ENCODE data around the gene GMPR2.
"Not testable (repeated sequence)": the region's sequence is repeated elsewhere in the genome, so short reads cannot be mapped to it uniquely, and the experiment has no call there.

Gene GMPR2

DNA sequence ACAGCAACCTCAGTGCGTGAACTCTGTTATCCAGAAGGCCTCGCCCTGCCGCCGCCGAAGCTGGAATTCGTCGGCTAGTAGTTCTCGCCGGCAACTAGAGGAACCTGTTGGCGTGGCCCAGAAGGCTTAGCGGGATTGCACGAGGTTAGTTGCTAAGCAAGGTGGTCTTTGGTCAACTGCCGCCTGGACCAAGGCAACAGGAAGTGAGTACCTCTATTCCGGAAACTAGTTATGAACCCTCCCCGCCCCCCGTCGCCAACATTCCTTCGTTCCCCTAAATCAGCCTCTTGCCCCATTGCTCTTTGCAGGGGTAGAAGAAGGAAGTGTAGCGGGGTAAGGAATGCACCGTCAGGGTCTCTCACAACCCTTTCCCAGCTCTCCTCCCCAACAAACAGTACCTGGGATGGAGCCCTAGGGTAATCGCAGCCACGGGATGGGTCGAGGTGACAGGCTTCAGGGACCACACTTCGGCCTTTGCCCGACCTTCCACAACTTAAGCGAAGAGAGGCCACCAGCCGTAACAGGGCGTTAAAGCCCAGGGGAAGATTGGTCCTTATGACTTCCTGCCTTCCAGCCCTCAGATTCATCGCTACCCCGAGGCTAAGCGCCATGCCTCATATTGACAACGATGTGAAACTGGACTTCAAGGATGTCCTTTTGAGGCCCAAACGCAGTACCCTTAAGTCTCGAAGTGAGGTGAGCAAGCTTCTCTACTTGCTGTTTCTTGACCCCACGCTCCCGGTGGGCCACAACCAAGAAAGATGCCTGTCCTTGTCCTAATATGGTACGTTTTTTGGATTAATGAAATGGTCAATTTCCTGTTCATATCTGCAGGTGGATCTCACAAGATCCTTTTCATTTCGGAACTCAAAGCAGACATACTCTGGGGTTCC lies at the start of gene GMPR2:
GMPR2 (plus strand) TSS at position 285 of the 893 bp plus-strand sequence; CDS start at position 610, 325 bp downstream.
- peak; percentile 79 for DNase-seq

DNA sequence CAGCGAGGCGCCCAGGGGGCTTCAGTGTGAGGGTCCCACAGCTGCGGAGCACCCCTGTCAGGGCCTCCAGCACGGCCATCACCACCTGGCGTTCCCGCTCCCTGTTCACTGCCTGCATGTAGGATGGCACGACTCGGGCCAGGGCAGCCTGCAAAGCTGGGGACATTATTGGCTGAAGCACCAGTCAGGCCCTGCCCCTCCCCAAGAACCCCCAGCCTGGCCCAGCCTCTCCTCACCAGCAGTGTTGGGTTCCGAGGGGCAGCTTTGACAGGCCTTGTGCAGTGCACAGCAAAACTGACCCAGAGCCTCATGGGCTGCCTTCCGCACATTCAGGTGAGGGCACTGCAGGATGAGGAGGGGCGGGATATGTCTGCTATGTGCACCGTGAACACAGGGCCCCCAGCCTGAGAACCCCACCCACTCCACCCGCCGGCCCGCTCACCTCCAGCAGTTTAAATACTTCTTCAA lies 49.7 kb upstream of the GMPR2 start:
- no peak for DNase-seq

DNA sequence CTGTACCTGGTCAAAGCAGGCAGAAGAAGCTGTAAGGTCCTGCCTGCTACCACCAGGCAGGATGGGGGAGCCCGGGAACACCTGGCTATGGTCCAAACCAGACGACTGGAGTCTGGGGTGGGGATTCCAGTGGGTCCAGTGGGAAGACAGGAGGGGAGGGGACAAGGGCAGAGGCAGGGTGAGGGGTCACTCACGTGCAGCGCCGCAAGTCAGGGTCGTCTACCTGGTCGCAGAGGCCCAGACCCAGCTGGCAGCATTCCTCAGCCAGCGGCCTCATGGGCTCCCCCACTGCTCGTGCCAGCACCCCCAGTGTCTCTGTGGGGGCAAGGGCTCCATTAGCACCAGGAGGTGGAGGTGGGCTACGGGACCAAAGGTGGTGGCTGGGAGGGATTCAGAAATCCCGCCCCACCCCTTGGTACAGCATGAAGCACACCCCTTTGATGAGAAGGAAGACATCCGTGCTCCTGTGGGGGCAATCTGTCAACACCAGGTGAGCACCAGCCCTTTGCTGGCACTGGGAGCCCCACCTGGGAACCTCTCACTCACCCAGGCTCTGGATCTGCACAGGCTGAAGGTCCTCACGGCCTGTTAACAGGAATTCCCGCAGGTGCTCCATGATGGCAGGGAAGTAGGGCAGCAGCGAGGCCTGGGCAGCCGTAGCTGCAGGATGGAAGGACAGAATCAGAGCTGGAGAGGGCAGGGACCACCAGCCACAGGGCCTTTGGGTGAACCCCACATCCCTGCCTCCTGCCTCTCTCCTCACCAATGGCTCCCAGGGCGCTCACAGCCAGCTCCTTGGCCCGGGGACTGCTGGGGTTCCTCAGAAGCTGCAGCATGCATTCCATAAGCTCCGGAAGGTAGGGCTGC lies 48.4 kb upstream of the GMPR2 start:
- no peak for DNase-seq

DNA sequence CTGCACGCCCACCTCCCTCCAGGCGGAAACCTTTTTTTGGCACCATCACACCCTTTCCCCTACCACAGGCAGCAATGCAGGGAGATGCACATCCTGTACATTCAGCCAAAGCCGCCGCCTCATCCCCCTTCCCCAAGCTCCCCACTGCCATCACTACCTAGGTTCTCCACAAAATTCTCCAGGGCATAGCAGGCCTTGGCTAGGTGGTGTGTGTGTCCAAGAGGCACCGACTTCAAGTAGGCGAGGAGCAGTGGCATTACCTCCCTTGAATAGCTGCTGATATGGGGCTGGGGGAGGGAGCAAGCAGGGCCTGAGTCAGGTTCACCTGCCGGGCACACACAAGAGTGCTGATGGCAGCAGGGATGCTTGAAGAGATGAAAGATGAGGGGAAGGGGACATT lies 47.7 kb upstream of the GMPR2 start:
- no peak for DNase-seq

DNA sequence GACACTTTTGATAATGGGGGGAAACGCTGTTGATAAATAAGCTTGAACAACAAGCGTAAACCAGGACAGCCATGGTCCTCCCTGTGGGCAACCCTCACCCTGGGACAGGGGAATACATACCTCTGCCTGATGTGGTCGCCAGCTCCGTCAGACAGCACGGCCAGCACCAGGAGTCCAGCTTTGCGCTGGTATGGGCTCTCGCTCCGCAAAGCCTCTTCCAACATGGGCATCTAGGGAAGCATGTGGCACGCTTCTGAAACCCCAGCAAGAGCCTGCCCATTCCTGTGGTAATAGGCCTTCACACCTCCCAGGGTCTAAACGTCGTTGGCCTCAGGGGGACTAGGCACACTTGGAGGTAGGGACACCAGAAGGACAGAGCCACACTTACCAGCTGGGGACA lies 47.0 kb upstream of the GMPR2 start:
- no peak for DNase-seq

DNA sequence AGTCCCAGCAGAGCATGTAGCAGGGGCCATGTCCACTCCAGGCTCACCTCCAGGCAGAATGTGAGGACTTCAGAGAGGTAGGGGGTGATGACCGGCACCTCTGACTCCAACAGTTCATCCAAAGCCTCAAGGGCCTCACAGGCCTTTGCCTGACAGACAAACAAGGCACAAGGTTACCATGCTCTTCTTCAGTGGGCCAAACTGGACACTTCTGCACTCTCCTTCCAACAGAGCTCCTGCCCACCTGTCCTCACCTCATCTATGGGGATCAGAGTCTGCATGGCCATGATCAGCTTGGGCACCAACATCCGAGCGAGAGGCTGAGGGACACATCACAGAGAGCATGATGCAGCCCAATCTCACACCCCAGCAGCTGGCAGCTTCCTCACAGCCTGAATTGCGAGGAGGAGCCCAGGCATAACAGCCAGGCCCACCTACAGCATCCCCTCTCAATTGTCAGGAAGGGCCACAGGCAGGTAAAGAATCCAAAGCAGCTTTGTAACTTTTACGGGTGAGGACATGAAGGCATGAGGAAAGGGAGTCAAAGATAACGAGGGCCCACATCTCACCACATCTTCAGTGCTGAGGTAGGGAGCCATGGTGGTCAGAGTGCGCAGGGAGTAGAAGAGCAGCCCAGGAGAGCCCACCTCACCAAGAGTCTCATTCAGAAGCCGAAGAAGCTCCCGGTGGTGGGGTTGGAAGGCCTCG lies 45.7 kb upstream of the GMPR2 start:
- no peak for DNase-seq

DNA sequence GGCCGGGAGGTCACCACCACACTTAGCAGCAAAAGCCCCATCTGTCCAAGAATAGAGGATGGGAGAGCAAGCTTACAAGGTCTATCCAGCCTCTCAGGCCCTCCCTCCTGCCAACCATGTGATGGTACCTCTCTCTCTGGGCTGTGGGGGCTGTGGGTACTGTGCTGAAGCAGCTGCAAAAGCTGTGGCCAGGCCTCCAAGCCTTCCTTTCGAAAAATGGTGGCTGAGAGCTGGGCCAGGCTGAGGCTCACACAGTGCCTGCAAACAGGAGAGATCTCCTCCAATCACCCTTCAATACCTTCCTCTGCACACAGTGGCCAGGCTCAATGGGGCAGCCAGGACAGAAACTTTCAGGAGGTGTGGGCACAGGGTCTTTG lies 45.2 kb upstream of the GMPR2 start:
- DNase-seq = no peak

DNA sequence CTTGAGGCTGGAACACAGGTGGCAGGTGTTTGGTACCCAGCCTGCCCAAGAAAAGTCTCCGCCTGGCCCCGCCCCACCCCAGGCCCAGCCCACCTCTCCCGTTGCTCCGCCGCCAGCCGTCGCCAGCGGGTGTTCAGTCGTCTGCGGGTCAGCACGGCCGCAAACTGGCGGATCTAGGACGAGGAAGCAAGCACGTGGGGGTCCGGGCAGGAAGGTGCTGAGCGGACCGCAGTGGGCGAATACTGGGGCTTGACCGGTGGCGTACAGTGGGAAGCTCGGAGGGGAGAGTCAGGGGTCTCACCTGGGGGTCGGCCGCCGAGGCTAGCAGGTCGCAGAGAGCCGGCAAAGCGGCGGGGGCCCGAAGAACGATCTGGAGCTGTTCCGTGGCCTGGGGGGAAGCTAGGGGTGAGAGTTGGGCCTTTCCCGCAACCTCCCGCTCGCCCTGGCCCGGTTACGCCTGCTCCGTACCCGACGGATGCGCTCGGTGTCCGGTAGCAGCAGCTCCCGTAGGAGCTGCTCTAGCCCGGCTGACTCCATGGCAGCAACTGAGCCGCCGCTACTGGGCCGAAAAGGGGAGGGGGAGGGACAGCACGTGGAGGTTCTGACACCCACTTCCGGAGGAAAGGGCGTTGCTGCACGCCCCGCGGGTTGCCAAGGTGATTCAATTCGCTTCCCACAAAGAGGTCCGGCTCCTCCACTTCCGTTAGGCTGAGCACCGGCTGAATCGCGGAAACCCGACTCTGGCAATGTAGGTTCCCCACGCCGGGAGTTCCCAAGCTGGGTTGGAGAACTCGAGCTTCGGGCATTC lies 44.3 kb upstream of the GMPR2 start, which contains the start of gene IPO4:
IPO4 (minus strand) TSS at position 566 of the 808 bp plus-strand sequence; CDS start at position 537, 29 bp downstream.
- peak; percentile 97 for DNase-seq

DNA sequence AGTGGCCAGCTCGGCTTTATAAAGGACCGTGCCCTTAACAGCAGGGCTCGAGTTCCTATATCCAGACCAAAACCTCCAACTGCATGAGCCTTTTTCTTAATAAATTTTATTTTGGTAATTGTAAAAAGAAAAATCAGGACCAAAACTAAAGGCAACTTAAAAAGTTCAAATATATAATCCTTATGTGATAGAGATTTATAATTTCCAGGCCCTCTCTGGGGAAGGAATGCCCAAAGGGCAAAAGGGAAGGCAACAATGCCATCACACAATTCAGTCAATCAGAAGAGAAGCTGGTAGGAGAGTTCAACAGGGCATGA lies 43.7 kb upstream of the GMPR2 start:
- DNase-seq = no peak

DNA sequence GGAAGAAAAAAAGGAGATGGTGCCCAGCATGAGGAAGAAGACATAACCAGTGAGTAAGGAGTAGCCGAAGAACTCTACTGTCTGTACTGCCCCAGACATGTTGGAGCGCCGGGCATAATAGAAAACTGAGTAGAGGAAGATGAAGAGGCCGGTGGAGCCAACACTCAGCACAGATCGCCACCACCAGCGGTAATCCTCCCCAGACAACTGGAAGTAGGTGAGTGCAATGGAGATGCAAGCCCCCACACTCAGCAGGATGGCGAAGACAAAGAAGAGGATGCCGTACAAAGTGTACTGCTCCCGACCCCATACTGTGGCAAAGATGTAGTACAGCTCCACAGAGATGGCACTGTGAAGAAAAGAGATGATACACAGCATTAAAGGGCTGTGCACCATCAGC lies 43.3 kb upstream of the GMPR2 start:
- DNase-seq = no peak

DNA sequence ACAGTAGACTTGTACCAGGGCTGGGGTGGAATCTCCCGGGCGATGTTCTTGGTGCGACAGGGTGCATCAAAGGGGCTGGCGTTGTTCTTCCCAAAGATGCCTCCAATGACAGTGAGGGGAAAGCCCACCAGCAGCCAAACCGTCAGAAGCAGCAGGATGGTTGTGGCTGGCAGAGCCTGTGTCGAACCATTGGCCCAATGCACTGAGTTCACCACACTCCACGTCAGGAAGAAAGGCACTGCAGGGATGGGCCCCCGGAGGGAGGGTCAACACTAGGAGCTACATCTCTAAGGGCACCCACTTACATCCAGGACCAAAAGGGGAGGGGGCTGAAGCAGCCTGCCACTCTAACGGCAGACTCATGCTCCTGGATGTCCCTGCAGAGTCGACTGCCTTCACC lies 42.3 kb upstream of the GMPR2 start:
- DNase-seq = no peak

DNA sequence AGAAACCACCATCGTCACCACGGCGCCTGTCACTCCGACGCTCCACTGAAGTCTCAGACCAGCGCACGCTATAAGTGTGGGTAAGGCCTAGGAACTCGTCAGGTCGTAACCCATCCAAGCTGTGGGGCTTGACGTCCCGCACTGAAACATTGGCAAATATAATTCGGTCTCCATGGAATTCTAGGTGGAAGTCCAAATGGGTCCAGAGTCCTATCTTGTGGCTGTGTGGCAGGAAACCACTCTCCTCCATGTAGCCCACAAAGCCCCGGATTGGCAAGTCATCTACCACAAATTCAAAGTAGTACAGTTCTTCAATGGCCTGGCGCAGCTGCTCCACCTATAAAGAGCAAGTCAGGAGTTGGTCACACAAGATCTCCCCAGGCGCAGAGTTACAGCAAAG lies 39.8 kb upstream of the GMPR2 start:
- DNase-seq = no peak

DNA sequence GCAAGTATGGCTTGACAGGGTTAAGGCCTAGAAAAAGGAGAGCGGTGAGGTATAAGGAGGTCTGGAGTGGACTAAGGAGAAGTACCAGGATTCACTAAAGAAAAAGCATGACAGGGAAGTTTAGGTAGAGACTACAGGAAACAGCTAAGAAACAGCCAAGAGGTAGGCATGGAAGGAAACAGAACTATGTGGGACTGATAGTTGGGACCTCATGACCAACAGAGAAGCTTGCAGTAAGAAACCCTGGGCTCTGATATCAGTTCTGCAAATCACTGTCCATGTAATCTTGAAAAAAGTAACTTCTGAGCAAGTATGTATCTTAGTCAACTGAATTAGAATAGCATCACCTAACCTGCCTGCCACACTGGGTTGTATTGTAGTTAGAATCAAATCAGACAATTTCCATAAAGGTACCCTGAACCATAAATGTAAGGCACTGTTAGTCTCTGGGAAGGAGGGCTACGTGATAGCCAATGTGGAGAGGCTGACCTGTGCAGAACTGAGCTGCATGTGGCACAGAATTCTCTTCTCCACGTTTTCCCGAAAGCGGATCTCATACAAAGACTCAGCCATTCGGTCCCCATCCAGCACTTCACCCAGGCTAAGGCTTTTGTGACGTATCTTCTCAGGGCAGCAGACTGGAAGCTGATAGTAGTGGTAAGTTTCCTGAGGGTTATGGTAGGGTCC lies 38.4 kb upstream of the GMPR2 start:
- DNase-seq = no peak

DNA sequence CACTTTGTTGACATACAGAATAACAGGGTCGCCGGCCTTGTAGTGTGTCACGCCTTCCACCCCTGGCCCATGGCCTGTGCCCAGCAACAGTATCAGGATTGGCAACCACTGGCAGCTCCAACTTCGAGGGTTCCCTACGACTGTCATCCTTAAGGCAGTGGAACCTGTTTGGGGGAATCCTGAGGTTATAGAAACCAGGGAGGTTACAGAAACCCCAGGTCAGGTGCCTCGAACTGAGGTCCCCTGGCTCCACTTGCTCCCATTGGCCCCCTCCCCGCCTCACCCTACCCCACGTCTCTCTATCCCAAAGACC lies 37.9 kb upstream of the GMPR2 start:
- no peak for DNase-seq

DNA sequence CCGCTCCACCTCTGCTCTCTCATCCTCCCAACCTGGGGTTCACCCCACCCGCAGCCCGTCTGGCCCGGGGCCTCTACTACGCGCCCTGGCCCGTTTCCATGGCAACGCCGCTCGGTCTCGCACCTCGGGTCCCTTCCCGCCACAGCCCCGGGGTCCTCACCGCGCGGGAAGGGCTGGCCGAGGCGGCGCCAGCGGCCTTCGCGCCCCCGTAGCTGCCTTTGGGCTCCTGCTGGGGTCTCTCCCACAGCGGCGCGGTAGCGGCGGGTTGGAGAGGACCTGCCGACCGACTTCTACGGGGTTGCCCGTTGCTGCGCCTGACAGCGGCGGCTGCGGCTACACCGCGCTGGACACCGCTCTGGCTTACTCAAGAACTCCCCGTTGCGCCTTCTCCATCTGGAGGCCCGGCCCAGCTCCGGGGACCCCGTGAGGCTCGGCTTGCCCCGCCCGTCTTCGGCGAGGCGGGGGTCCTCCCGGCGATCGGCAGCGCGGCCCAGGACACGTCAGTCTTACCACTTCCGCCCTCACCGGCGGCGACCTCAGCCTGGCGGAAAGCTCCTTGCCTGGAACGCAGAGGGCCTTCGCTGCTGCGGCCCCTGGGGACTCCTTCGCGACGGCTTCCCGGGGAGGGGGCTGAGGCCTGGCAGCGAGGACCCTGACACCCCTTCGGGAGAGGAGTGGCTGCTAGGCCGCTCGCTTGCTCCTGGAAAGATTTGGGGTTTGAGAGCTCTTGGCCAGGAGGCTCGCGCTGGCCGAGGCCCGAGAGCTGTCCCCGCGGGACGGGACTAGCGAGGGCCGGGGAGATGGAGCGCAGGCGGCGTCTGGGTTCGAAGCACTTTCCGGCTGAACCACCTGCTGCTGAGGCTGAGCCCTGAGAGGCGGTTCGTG lies 37.3 kb upstream of the GMPR2 start, which contains the start of gene TM9SF1:
TM9SF1 (minus strand) TSS at position 256 of the 885 bp plus-strand sequence. CDS start 422 bp downstream, outside the sequence.
- DNase-seq = peak; percentile 79

DNA sequence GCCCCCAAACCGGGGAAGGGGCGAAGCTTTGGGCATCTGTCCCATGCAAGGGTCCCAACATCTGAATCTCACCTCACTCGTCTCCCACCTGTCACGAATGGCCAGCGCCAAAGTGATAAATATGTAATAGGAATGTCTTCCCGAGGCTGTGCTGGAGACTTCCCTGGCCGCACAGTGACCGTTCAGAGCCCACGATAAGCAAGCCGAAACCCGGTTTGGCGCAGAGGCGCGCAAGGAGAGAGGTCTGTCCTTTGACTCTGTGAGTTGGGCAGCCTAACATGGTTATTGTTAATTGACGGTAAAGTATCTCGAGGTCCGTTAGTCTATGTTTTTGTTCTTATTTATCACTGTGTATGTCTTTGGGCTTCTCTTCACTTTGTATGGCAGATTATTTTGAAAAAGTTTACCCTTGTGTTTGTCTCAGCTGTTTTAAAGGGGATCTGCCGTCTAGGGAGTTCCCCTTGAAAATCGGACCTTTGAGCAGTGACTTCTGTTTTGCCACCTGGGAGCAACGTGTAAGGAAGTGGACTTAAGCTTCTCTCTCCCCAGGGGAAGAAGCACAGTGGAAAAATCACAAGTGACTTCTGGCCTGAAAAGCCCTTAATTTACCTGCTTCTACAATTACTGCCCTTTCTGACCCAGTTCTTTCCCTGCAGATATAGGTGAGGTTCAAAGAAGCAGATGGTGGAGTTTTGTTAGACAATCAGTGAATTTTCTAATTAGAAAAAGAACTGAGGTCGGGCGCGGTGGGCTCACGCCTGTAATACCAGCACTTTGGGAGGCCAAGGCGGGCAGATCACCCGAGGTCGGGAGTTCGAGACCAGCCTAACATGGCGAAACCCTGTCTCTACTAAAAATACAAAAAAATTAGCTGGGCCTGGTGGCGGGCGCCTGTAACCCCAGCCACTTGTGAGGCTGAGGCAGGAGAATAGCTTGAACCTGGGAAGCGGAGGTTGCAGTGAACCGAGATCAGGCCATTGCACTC lies 36.4 kb upstream of the GMPR2 start:
- DNase-seq = peak; percentile 31

DNA sequence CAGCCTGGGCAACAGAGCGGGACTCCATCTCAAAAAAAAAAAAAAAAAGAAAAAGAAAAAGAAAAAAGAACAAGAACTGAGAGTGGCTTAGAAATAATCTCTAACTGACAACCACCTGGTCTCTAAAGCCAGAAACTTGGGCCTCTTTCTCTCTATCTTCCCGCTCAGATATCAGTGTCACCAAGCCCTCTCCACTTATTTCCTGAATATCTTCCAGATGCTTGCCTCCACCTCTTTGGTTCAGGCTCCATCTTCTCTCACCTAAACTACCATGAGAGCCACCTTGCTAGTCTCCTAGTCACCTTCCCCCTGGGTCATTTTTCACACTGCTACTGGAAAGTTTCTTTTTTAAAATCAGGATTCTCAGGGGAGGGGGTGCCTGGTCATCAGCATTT lies 35.7 kb upstream of the GMPR2 start:
- no peak for DNase-seq

DNA sequence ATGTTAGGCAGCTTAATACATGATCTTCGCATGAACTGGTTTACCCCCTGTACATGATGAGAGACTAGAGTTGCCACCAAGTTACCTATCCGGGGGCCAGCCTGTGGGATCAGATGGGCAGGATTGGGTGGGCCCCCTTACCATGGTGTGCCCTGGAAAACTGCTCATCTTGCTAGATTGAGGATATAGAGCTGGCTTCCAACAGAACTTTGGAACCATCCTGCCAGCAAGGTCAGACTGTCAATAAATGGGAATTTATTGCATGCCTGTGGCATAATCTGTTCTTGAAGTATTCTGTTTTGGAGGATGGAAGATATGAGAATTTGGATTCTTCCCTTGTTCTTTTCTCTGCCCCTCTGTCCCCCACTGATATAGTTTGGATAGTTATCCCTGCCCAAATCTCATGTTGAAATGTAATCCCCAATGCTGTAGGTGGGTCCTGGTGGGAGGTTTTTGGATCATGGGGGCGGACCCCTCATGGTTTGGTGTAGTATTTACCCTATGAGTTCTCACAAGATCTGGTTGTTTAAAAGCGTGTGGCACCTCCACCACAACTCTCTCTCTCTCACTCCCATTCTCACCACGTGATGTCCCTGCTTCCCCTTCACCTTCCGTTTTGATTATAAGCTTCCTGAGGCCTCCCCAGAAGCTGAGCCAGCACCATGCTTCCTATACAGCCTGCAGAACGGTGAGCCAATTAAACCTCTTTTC lies 33.8 kb upstream of the GMPR2 start:
- DNase-seq = no peak

DNA sequence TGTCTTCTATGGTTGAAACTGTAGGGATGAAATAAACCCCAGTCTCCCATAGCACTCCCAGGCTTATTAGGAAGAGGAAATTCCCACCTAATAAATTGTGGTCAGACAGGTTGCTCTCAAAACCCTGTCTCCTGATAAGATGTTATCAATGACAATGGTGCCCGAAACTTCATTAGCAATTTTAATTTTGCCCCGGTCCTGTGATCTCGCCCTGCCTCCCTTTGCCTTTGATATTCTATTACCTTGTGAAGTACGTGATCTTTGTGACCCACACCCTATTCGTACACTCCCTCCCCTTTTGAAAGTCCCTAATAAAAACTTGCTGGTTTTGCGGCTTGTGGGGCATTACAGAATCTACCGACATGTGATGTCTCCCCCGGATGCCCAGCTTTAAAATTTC lies 30.2 kb upstream of the GMPR2 start:
- not testable (repeated sequence) for DNase-seq
